HG02610 (cell line): ENCODE results near the gene GPR162.
A peak's percentile ranks its signal among the peaks of the same experiment; 100 is the strongest.

ENCODE experiments used
- ATAC-seq: cut with Tn5 transposase; IDR thresholded peaks from one replicate; pipeline ENCODE4 v1.9.1; 2021; ENCODE audit warnings: mild to moderate bottlenecking, moderate library complexity; ENCODE audit not compliant: unreplicated experiment

Gene GPR162

GRCh38 chr12:6787309-6787708 is 34.3 kb upstream of the GPR162 start:
- no peak for ATAC-seq

- ATAC-seq, result no peak
These were observed 32.4 kb upstream of the GPR162 start, which contains the start of gene CD4 for GRCh38 chr12:6788972-6789924. Gene CD4 (plus strand): TSS chr12:6789528. CDS start chr12:6800139, 10,611 bp downstream.

GRCh38 chr12:6790496-6791150 is 31.0 kb upstream of the GPR162 start:
- no peak for ATAC-seq

GRCh38 chr12:6791931-6792520 is 29.6 kb upstream of the GPR162 start:
- peak; percentile 3 for ATAC-seq

GRCh38 chr12:6792522-6793201 is 29.0 kb upstream of the GPR162 start:
- peak; percentile 60 for ATAC-seq

- no peak for ATAC-seq
These were observed 26.5 kb upstream of the GPR162 start for GRCh38 chr12:6795088-6795487.

GRCh38 chr12:6796576-6796975 is 25.0 kb upstream of the GPR162 start:
- ATAC-seq, result no peak

GRCh38 chr12:6799147-6799546 is 22.5 kb upstream of the GPR162 start:
- no peak for ATAC-seq

GRCh38 chr12:6807170-6807569 is 14.5 kb upstream of the GPR162 start:
- no peak for ATAC-seq

- no peak for ATAC-seq
These were observed 12.6 kb upstream of the GPR162 start for GRCh38 chr12:6809056-6809455.

GRCh38 chr12:6810758-6811157 is 10.9 kb upstream of the GPR162 start:
- ATAC-seq, result no peak

- ATAC-seq, result no peak
These were observed 8.3 kb upstream of the GPR162 start for GRCh38 chr12:6813363-6813762.

GRCh38 chr12:6816598-6816997 is 5.0 kb upstream of the GPR162 start:
- no peak for ATAC-seq

GRCh38 chr12:6817098-6817497 is 4.5 kb upstream of the GPR162 start:
- no peak for ATAC-seq

GRCh38 chr12:6817662-6818157 is 3.9 kb upstream of the GPR162 start:
- ATAC-seq, result no peak

- ATAC-seq, result no peak
These were observed 3.4 kb upstream of the GPR162 start for GRCh38 chr12:6818222-6818621.

- no peak for ATAC-seq
These were observed 3.0 kb upstream of the GPR162 start for GRCh38 chr12:6818645-6819044.

- no peak for ATAC-seq
These were observed 2.3 kb upstream of the GPR162 start for GRCh38 chr12:6819106-6820030.

- no peak for ATAC-seq
These were observed 1.5 kb upstream of the GPR162 start for GRCh38 chr12:6820166-6820565.
